Suppressor macrophage treated with lipopolysaccharide for 1 hour (primary cell): ENCODE measurements around the gene SFT2D1.

Source experiments
- DNase-seq, 3 donors: peaks; one replicate each; pipeline ENCODE4 v3.0.0-alpha.2; 2020 to 2022

The SFT2D1 gene

GRCh38 chr6:166333172-166333995 lies 9.0 kb downstream of the SFT2D1 start:
- no peak for DNase-seq

GRCh38 chr6:166331503-166332415 lies 10.6 kb downstream of the SFT2D1 start:
- DNase-seq = no peak

- DNase-seq = no peak
These were observed 11.7 kb downstream of the SFT2D1 start for GRCh38 chr6:166330612-166331011.

GRCh38 chr6:166325383-166326042 lies 16.8 kb downstream of the SFT2D1 start:
- no peak for DNase-seq

GRCh38 chr6:166323395-166323794 lies 18.9 kb downstream of the SFT2D1 start:
- DNase-seq = no peak

GRCh38 chr6:166318649-166319600 lies 23.4 kb downstream of the SFT2D1 start:
- no peak for DNase-seq

GRCh38 chr6:166318227-166318626 lies 24.1 kb downstream of the SFT2D1 start:
- no peak for DNase-seq

GRCh38 chr6:166317261-166318212 lies 24.8 kb downstream of the SFT2D1 start:
- DNase-seq = no peak

- no peak for DNase-seq
These were observed 26.9 kb downstream of the SFT2D1 start for GRCh38 chr6:166315436-166315835.

GRCh38 chr6:166314454-166314853 lies 27.9 kb downstream of the SFT2D1 start:
- DNase-seq = no peak

- DNase-seq = peak; percentile 73 to 80 (median 79)
These were observed 28.9 kb downstream of the SFT2D1 start for GRCh38 chr6:166313255-166314070.

GRCh38 chr6:166312832-166313231 lies 29.5 kb downstream of the SFT2D1 start:
- DNase-seq = no peak

- DNase-seq = no peak
These were observed 31.7 kb downstream of the SFT2D1 start for GRCh38 chr6:166310634-166311033.

- no peak for DNase-seq
These were observed 32.4 kb downstream of the SFT2D1 start for GRCh38 chr6:166309977-166310376.

- DNase-seq = no peak
These were observed 33.4 kb downstream of the SFT2D1 start for GRCh38 chr6:166308769-166309589.

GRCh38 chr6:166308033-166308768 lies 34.1 kb downstream of the SFT2D1 start, which contains the start of gene PRR18:
Gene PRR18, minus strand, starts transcription at chr6:166308392. Its CDS starts 250 bp downstream, at chr6:166308142.
- peak in 1 of 3 donors; percentile 54 for DNase-seq

GRCh38 chr6:166307082-166308032 lies 35.0 kb downstream of the SFT2D1 start:
- DNase-seq = peak in 1 of 3 donors; percentile 45
